ENCODE results near the gene DKK2. TPM values are rescaled to one million over a fixed set of nuclear protein-coding genes. Genes with fewer than 3 reads are reported as not detected.
"Not testable (repeated sequence)": the region's sequence is repeated elsewhere in the genome, so short reads cannot be mapped to it uniquely, and the experiment has no call there.

DKK2 gene
- total RNA-seq, 1 donor from 2014 or later, result not detected

DNA sequence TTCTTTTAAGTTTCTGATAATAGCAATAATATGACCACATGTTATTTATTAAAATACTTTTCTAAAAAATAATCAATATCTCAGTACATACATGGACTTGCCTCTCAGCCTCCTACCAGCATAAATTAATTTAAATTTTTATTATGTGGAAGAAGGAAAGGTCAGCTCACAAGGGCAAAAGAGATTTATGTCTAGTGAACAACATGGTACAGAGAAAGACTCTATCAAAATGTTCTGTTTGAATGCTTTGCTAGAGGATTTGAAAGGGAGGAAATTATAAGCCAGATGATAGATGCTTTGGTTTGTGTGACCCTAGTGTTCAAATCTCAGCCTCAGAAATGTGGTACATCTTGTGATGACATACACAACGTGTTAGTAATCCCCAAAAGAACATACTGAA lies 94.3 kb downstream of the DKK2 start:
- H3K4me3 Mint-ChIP-seq (ENCODE audit: unreplicated experiment), result no peak overlapping the region
- TF ChIP-seq CTCF (IDR thresholded peaks at IDR 0.05; ENCODE audit: partially characterized antibody, unreplicated experiment), result no peak
- H3K36me3 Mint-ChIP-seq (ENCODE audit: unreplicated experiment), result no peaks in the 10 kb centered on the region
- H3K9me3 Mint-ChIP-seq (ENCODE audit: unreplicated experiment), result peaks cover 2% of the 10 kb centered on the region
- DNase-seq, result no peak
- H3K4me1 Mint-ChIP-seq (ENCODE audit: low read depth, unreplicated experiment), result no peaks in the 10 kb centered on the region
- no peak overlapping the region for H3K27ac Mint-ChIP-seq (ENCODE audit: unreplicated experiment)
- no peaks in the 10 kb centered on the region for H3K27me3 Mint-ChIP-seq (ENCODE audit: unreplicated experiment)

DNA sequence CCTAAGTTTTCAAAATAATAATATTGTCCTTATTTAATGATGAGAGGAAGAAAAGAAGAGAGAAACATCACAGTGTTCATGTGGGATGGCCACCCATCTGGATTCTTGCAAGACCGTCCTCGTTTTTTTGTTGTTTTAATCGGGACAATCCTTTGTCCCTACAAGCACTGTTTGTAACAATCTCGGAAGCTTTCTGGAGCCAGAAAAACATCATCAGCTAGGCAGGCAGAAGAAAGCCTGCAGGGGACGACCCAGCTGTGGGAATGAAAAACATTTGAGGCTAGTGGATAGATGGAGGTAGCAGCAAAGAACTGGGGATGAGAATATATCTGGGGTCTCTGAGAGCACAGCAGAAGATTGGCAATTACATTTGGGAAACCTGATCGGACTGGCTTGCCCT lies 105.6 kb downstream of the DKK2 start:
- H3K36me3 Mint-ChIP-seq (ENCODE audit: unreplicated experiment), result no peaks in the 10 kb centered on the region
- no peak overlapping the region for H3K4me3 Mint-ChIP-seq (ENCODE audit: unreplicated experiment)
- H3K27ac Mint-ChIP-seq (ENCODE audit: unreplicated experiment), result no peak overlapping the region
- H3K27me3 Mint-ChIP-seq (ENCODE audit: unreplicated experiment), result no peaks in the 10 kb centered on the region
- H3K4me1 Mint-ChIP-seq (ENCODE audit: low read depth, unreplicated experiment), result no peaks in the 10 kb centered on the region
- no peak for TF ChIP-seq CTCF (IDR thresholded peaks at IDR 0.05; ENCODE audit: partially characterized antibody, unreplicated experiment)
- no peak for DNase-seq
- H3K9me3 Mint-ChIP-seq (ENCODE audit: unreplicated experiment), result no peaks in the 10 kb centered on the region

- Mint-ChIP-seq H3K27ac (ENCODE audit: unreplicated experiment) (no peak overlapping the region), H3K4me1 (ENCODE audit: low read depth, unreplicated experiment) (no peaks in the 10 kb centered on the region), H3K9me3 (ENCODE audit: unreplicated experiment) (no peaks in the 10 kb centered on the region), H3K4me3 (ENCODE audit: unreplicated experiment) (no peak overlapping the region), H3K27me3 (ENCODE audit: unreplicated experiment) (no peaks in the 10 kb centered on the region), H3K36me3 (ENCODE audit: unreplicated experiment) (no peaks in the 10 kb centered on the region)
- DNase-seq, result no peak
- TF ChIP-seq CTCF (IDR thresholded peaks at IDR 0.05; ENCODE audit: partially characterized antibody, unreplicated experiment), result no peak
Observed at GRCh38 chr4:106929248-106929647, 106.9 kb downstream of the DKK2 start.

DNA sequence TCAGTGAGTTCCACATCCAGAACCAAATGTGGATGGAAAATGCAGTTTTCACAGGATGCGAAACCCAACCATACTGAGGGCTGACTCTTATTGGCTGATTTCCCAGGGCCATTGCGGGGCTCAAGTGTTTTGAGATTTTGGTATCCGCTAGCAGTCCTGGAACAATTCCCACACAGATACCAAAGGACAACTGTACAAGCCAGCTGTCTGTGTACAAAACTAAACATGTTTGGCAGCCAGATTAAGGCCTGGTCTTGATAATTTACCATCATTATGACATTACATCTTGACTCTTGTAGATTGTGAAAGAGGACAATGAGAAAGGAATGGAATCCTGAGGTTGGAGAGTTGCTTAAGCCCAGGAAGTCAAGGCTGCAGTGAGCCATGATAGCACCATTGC lies 121.9 kb downstream of the DKK2 start:
- Mint-ChIP-seq H3K27me3 (ENCODE audit: unreplicated experiment) (no peaks in the 10 kb centered on the region), H3K4me1 (ENCODE audit: low read depth, unreplicated experiment) (no peaks in the 10 kb centered on the region), H3K27ac (ENCODE audit: unreplicated experiment) (no peak overlapping the region), H3K36me3 (ENCODE audit: unreplicated experiment) (no peaks in the 10 kb centered on the region), H3K4me3 (ENCODE audit: unreplicated experiment) (no peak overlapping the region), H3K9me3 (ENCODE audit: unreplicated experiment) (no peaks in the 10 kb centered on the region)
- TF ChIP-seq CTCF (IDR thresholded peaks at IDR 0.05; ENCODE audit: partially characterized antibody, unreplicated experiment), result no peak
- DNase-seq, result no peak

DNA sequence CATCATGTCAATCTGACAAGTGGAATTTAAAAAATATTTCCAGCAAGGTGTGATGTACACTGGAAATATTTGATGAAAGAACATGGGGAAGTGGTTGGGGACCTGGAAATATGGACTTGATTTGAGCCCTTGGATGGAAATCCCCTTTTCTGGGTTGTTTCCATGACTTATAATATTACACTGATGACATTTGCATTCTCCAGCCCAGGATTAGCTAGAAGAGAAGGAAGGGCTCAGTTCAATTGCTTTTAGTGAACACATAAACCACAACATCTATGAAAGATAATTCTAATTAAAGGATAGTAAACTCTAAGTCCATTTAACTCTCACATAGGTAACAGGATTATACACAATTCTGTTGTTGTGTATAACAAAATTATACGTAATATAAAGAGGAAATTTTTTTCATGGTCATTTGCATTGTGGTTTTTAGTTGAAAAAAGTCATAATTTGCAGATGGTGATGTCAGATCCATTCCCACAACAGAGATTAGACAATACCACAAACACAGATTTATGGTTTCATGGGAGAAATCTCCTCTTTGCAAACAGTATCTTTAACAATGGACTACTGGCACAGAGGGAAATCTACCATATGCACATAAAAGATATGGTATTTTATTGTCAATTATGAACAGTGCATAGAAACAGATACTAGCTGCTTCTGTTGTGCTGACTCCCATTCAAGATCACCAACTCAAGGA lies 126.5 kb downstream of the DKK2 start:
- Mint-ChIP-seq H3K27ac (ENCODE audit: unreplicated experiment) (no peak overlapping the region), H3K27me3 (ENCODE audit: unreplicated experiment) (no peaks in the 10 kb centered on the region), H3K36me3 (ENCODE audit: unreplicated experiment) (no peaks in the 10 kb centered on the region), H3K4me3 (ENCODE audit: unreplicated experiment) (no peak overlapping the region), H3K9me3 (ENCODE audit: unreplicated experiment) (no peaks in the 10 kb centered on the region), H3K4me1 (ENCODE audit: low read depth, unreplicated experiment) (no peaks in the 10 kb centered on the region)
- TF ChIP-seq CTCF (IDR thresholded peaks at IDR 0.05; ENCODE audit: partially characterized antibody, unreplicated experiment), result no peak
- DNase-seq, result no peak

GRCh38 chr4:106908049-106908448 lies 128.1 kb downstream of the DKK2 start:
- not testable (repeated sequence) for H3K4me1 Mint-ChIP-seq (ENCODE audit: low read depth, unreplicated experiment); DNase-seq; H3K9me3 Mint-ChIP-seq (ENCODE audit: unreplicated experiment); H3K4me3 Mint-ChIP-seq (ENCODE audit: unreplicated experiment); H3K36me3 Mint-ChIP-seq (ENCODE audit: unreplicated experiment); H3K27ac Mint-ChIP-seq (ENCODE audit: unreplicated experiment); H3K27me3 Mint-ChIP-seq (ENCODE audit: unreplicated experiment)

All from glutamatergic neuron (in vitro differentiated cells).